ACC112 (cell line): ENCODE measurements around the gene ITGBL1.
A peak's percentile ranks its signal among the peaks of the same experiment; 100 is the strongest.

ENCODE experiments used
- H2AFZ ChIP-seq: fragments of 200-600 bp; sonication (generic); one replicate; pipeline ENCODE4 v1.6.0; 2017; ENCODE audit warnings: antibody characterized with exemption, low read length; ENCODE audit not compliant: unreplicated experiment
- H3K27ac ChIP-seq: fragments of 200-600 bp; sonication (generic); 2 replicates; pipeline ENCODE4 v1.5.1; 2014; ENCODE audit warnings: low read depth, mild to moderate bottlenecking, antibody characterized with exemption, low read length, moderate library complexity
- H3K27me3 ChIP-seq: fragments of 200-600 bp; sonication (generic); 2 replicates; pipeline ENCODE4 v1.6.1; 2014; ENCODE audit warnings: mild to moderate bottlenecking, antibody characterized with exemption, low read length, moderate library complexity, mixed read lengths; ENCODE audit not compliant: insufficient read depth
- H3K36me3 ChIP-seq: fragments of 200-600 bp; sonication (generic); 2 replicates; pipeline ENCODE4 v1.6.1; 2016; ENCODE audit warnings: mild to moderate bottlenecking, antibody characterized with exemption, low read length, moderate library complexity, mixed read lengths; ENCODE audit not compliant: insufficient read depth
- H3K4me1 ChIP-seq: fragments of 200-600 bp; sonication (generic); one replicate; pipeline ENCODE4 v1.6.1; 2016; ENCODE audit warnings: low read length, mixed read lengths; ENCODE audit not compliant: insufficient read depth, unreplicated experiment, control insufficient read depth
- H3K4me3 ChIP-seq: fragments of 200-600 bp; sonication (generic); 2 replicates; pipeline ENCODE4 v1.5.1; 2014; ENCODE audit warnings: mild to moderate bottlenecking, low read depth, low read length
- H3K79me2 ChIP-seq: fragments of 200-600 bp; sonication (generic); one replicate; pipeline ENCODE4 v1.6.0; 2016; ENCODE audit warnings: low read length; ENCODE audit not compliant: control insufficient read depth, unreplicated experiment, insufficient read depth

The ITGBL1 gene

GRCh38 chr13:101487438-101487830 lies 35.0 kb downstream of the ITGBL1 start:
- Histone ChIP-seq H3K4me3 (no peak overlapping the region), H3K79me2 (peaks cover 30% of the 10 kb centered on the region), H3K36me3 (peaks cover 9% of the 10 kb centered on the region; the same call in 1 of the 2 replicates), H3K27me3 (no peaks in the 10 kb centered on the region), H2AFZ (no peak overlapping the region), H3K27ac (no peak overlapping the region), H3K4me1 (peaks cover 22% of the 10 kb centered on the region)

GRCh38 chr13:101488734-101489133 lies 36.3 kb downstream of the ITGBL1 start:
- H3K4me3 ChIP-seq = no peak overlapping the region
- peaks cover 9% of the 10 kb centered on the region; the same call in 1 of the 2 replicates for H3K36me3 ChIP-seq
- no peak overlapping the region for H2AFZ ChIP-seq
- H3K27me3 ChIP-seq = no peaks in the 10 kb centered on the region
- H3K27ac ChIP-seq = peak overlapping the region; percentile 65; the same call in 1 of the 2 replicates
- H3K79me2 ChIP-seq = peaks cover 34% of the 10 kb centered on the region
- peaks cover 27% of the 10 kb centered on the region for H3K4me1 ChIP-seq

GRCh38 chr13:101489643-101490405 lies 37.3 kb downstream of the ITGBL1 start:
- peaks cover 27% of the 10 kb centered on the region for H3K4me1 ChIP-seq
- H2AFZ ChIP-seq = no peak overlapping the region
- peaks cover 44% of the 10 kb centered on the region for H3K79me2 ChIP-seq
- peak overlapping the region; percentile 65 for H3K27ac ChIP-seq
- no peaks in the 10 kb centered on the region for H3K27me3 ChIP-seq
- H3K4me3 ChIP-seq = no peak overlapping the region
- H3K36me3 ChIP-seq = peaks cover 5% of the 10 kb centered on the region; the same call in 1 of the 2 replicates

GRCh38 chr13:101490406-101491015 lies 38.0 kb downstream of the ITGBL1 start:
- Histone ChIP-seq H2AFZ (no peak overlapping the region), H3K79me2 (peaks cover 50% of the 10 kb centered on the region), H3K27me3 (no peaks in the 10 kb centered on the region), H3K36me3 (no peaks in the 10 kb centered on the region; the same call in 1 of the 2 replicates), H3K27ac (peak overlapping the region; percentile 65), H3K4me1 (peaks cover 27% of the 10 kb centered on the region), H3K4me3 (no peak overlapping the region)

DNA sequence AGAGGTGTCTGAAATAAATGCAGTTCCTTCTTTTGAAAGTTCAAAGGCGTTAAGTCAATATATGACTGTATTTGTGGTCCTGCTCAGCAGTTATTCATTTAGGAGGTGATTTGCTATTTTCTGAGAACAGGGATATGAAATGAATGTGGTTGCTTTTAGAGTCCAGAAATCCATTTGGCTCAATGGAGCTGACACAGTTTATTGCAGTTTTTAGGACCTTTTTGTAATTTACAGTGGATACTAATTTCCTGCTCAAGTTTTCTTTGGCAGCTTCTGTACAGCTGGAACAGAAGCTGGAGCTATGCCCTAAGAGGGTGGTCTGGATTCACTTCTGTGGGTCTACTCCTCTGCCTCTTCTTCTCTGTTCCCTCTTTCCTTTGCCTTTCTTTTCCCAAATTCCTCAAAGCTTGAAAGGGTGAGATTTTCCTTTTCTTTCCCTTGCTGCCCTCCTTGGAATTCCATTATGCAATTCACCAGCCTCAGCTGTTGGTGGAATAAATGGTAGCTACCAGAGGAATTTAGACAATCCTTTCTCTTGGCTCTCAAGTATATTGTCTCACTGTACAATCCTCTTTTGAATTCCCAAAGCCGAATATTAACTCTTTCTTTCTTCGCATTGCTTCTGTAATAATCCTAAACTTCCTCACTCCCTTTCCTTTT lies 39.9 kb downstream of the ITGBL1 start:
- no peak overlapping the region for H3K4me3 ChIP-seq
- no peaks in the 10 kb centered on the region for H3K27me3 ChIP-seq
- peaks cover 27% of the 10 kb centered on the region for H3K4me1 ChIP-seq
- H3K27ac ChIP-seq = no peak overlapping the region
- H3K36me3 ChIP-seq = no peaks in the 10 kb centered on the region; the same call in 1 of the 2 replicates
- no peak overlapping the region for H2AFZ ChIP-seq
- peaks cover 64% of the 10 kb centered on the region for H3K79me2 ChIP-seq

- H3K79me2 ChIP-seq = peaks cover 61% of the 10 kb centered on the region
Observed at GRCh38 chr13:101493541-101493940, 41.1 kb downstream of the ITGBL1 start.

DNA sequence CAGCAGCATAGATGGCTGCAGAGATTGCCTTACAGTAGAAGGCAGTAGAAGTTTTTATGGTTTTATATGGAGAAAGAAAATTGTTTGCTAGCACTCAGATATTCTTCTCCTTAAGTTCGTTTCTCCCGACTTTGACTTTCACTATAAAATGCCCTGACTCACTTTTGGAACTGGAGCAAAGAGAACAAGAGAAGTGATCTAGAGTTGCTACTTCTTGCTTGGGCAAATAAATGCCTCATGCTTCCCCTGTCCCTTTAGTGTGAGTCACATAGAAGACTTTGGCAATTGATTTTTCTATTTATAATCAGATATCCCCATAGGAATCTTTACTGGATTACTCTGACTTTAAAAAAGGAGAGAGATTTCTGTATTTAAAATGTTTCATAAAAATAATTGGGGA lies 46.9 kb downstream of the ITGBL1 start:
- Histone ChIP-seq H3K4me1 (peaks cover 10% of the 10 kb centered on the region), H3K79me2 (peaks cover 67% of the 10 kb centered on the region), H3K36me3 (no peaks in the 10 kb centered on the region), H2AFZ (no peak overlapping the region), H3K27ac (peak overlapping the region; percentile 36), H3K4me3 (peak overlapping the region; percentile 63), H3K27me3 (no peaks in the 10 kb centered on the region)

More at GRCh38 chr13:101493541-101493940, 41.1 kb downstream of the ITGBL1 start:
- Histone ChIP-seq H3K36me3 (no peaks in the 10 kb centered on the region; the same call in 1 of the 2 replicates), H3K27ac (no peak overlapping the region), H3K4me3 (no peak overlapping the region), H3K27me3 (no peaks in the 10 kb centered on the region), H2AFZ (no peak overlapping the region), H3K4me1 (peaks cover 28% of the 10 kb centered on the region)

DNA sequence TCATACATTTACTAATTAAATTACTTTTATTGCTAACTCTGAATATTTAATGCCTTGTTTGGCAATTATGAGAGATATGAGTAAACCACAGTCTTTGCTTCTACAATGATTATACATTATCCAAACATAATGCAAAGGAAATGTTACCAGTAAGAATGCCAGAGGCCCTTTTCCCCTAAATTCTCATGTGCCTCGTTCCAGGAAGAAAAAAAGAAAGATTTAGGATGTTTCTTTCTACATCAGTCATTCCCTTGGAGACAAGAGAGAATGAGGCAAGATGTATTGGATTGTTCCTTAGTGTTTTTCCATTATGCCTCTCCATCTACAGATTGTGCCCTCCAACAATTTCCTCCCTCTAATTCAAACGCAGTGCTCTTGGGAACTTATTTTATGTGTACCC lies 50.1 kb downstream of the ITGBL1 start:
- peaks cover 55% of the 10 kb centered on the region for H3K79me2 ChIP-seq
- no peak overlapping the region for H3K4me3 ChIP-seq
- H3K27ac ChIP-seq = no peak overlapping the region
- 0 out of 2 replicates have a peak, but pooled peaks cover 1% of the 10 kb centered on the region for H3K36me3 ChIP-seq
- H3K4me1 ChIP-seq = peaks cover 10% of the 10 kb centered on the region
- no peaks in the 10 kb centered on the region for H3K27me3 ChIP-seq
- no peak overlapping the region for H2AFZ ChIP-seq

DNA sequence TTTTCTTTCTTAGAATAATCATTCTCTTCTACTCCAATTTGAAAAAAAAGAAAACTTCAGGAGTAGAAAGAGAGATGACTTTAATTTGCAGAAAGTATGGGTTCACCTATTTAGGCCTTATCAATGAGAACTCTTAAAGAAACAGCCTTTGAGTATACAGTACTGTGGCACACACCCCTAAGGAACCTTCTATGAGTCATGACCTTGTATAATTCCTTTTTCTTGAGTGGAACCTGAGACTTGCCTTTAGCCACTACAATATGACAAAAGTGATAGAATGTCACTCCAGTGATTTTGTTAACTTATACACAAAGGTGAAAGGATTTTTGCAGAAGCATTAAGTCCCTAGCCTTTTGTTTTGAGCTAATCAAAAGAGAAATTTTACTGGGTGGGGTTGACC lies 58.7 kb downstream of the ITGBL1 start:
- Histone ChIP-seq H3K4me1 (peaks cover 46% of the 10 kb centered on the region), H3K36me3 (peaks cover 17% of the 10 kb centered on the region), H2AFZ (no peak overlapping the region), H3K27me3 (no peaks in the 10 kb centered on the region), H3K79me2 (peaks cover 55% of the 10 kb centered on the region), H3K4me3 (no peak overlapping the region), H3K27ac (peak overlapping the region; percentile 71; the same call in 1 of the 2 replicates)

DNA sequence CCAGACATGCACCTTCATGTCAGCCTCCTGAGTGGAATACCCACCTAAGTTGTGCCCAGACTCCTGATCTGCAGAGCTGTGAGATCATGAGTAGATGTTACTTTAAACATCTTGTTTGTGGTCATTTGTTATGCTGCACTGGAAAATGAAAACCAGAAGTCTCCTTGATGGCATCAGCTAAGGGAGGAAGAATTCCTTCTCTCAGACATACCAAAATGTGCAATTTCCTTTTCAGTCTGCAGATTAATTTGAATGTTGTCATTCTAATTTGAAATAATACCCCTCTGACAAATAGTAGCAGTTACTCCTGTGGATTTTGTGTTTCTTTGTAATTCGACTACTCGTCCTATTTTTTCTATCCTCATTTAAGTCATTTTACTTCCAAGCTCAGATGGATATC lies 59.3 kb downstream of the ITGBL1 start:
- Histone ChIP-seq H3K27ac (peak overlapping the region; percentile 71), H2AFZ (no peak overlapping the region), H3K36me3 (peaks cover 17% of the 10 kb centered on the region), H3K4me1 (peaks cover 50% of the 10 kb centered on the region), H3K79me2 (peaks cover 53% of the 10 kb centered on the region), H3K4me3 (no peak overlapping the region), H3K27me3 (no peaks in the 10 kb centered on the region)
